ENCODE measurements around the gene GJB5. TPM values are rescaled to one million over a fixed set of nuclear protein-coding genes. Genes with fewer than 3 reads are reported as not detected.

Gene GJB5
- total and polyA plus RNA-seq, 10 of the 15 experiments (the other 5 are each of a cell fraction or from before 2014, with no cell fraction given) = not detected

DNA sequence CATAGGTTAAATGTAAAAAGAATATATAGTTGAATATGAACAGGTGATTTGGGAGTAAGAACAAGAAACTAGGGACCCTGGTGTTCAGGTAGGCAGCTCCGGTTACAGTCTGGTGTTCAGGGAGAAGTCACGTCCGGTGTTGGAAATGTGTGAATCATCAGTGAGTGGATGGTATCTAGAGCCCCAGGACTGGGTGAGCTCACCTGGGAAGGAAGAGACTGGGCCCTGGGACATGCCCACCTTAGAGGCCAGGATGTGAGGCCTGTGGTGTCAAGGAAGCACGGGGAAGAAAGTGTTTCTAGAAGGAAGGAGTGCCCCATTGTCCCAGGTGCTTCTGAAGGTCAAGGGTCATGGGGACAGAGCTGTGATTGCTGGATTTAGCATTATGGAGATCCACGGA, 24.7 kb downstream of the GJB5 start (continued):
- TF ChIP-seq, protein P1, sequence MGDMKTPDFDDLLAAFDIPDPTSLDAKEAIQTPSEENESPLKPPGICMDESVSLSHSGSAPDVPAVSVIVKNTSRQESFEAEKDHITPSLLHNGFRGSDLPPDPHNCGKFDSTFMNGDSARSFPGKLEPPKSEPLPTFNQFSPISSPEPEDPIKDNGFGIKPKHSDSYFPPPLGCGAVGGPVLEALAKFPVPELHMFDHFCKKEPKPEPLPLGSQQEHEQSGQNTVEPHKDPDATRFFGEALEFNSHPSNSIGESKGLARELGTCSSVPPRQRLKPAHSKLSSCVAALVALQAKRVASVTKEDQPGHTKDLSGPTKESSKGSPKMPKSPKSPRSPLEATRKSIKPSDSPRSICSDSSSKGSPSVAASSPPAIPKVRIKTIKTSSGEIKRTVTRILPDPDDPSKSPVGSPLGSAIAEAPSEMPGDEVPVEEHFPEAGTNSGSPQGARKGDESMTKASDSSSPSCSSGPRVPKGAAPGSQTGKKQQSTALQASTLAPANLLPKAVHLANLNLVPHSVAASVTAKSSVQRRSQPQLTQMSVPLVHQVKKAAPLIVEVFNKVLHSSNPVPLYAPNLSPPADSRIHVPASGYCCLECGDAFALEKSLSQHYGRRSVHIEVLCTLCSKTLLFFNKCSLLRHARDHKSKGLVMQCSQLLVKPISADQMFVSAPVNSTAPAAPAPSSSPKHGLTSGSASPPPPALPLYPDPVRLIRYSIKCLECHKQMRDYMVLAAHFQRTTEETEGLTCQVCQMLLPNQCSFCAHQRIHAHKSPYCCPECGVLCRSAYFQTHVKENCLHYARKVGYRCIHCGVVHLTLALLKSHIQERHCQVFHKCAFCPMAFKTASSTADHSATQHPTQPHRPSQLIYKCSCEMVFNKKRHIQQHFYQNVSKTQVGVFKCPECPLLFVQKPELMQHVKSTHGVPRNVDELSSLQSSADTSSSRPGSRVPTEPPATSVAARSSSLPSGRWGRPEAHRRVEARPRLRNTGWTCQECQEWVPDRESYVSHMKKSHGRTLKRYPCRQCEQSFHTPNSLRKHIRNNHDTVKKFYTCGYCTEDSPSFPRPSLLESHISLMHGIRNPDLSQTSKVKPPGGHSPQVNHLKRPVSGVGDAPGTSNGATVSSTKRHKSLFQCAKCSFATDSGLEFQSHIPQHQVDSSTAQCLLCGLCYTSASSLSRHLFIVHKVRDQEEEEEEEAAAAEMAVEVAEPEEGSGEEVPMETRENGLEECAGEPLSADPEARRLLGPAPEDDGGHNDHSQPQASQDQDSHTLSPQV (IDR thresholded peaks at IDR 0.05) = no peak
- TF ChIP-seq, protein P2, sequence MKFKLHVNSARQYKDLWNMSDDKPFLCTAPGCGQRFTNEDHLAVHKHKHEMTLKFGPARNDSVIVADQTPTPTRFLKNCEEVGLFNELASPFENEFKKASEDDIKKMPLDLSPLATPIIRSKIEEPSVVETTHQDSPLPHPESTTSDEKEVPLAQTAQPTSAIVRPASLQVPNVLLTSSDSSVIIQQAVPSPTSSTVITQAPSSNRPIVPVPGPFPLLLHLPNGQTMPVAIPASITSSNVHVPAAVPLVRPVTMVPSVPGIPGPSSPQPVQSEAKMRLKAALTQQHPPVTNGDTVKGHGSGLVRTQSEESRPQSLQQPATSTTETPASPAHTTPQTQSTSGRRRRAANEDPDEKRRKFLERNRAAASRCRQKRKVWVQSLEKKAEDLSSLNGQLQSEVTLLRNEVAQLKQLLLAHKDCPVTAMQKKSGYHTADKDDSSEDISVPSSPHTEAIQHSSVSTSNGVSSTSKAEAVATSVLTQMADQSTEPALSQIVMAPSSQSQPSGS (IDR thresholded peaks at IDR 0.05; ENCODE audit: low read length) = no peak
- TF ChIP-seq, protein P3, sequence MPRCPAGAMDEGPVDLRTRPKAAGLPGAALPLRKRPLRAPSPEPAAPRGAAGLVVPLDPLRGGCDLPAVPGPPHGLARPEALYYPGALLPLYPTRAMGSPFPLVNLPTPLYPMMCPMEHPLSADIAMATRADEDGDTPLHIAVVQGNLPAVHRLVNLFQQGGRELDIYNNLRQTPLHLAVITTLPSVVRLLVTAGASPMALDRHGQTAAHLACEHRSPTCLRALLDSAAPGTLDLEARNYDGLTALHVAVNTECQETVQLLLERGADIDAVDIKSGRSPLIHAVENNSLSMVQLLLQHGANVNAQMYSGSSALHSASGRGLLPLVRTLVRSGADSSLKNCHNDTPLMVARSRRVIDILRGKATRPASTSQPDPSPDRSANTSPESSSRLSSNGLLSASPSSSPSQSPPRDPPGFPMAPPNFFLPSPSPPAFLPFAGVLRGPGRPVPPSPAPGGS (IDR thresholded peaks at IDR 0.05; ENCODE audit: borderline replicate concordance, insufficient read depth, low read depth, low read length, poor library complexity, severe bottlenecking) = no peak
- TF ChIP-seq MTA2 (IDR thresholded peaks at IDR 0.05; ENCODE audit: low read depth) (no peak), TBL1XR1 (IDR thresholded peaks at IDR 0.05; ENCODE audit: low read depth, low read length) (no peak), TAF1 (IDR thresholded peaks at IDR 0.05; ENCODE audit: borderline replicate concordance, low read depth, low read length) (no peak), POLR2AphosphoS2 (IDR thresholded peaks at IDR 0.05; ENCODE audit: low read depth, low read length) (no peak)
- TF ChIP-seq, protein P4, sequence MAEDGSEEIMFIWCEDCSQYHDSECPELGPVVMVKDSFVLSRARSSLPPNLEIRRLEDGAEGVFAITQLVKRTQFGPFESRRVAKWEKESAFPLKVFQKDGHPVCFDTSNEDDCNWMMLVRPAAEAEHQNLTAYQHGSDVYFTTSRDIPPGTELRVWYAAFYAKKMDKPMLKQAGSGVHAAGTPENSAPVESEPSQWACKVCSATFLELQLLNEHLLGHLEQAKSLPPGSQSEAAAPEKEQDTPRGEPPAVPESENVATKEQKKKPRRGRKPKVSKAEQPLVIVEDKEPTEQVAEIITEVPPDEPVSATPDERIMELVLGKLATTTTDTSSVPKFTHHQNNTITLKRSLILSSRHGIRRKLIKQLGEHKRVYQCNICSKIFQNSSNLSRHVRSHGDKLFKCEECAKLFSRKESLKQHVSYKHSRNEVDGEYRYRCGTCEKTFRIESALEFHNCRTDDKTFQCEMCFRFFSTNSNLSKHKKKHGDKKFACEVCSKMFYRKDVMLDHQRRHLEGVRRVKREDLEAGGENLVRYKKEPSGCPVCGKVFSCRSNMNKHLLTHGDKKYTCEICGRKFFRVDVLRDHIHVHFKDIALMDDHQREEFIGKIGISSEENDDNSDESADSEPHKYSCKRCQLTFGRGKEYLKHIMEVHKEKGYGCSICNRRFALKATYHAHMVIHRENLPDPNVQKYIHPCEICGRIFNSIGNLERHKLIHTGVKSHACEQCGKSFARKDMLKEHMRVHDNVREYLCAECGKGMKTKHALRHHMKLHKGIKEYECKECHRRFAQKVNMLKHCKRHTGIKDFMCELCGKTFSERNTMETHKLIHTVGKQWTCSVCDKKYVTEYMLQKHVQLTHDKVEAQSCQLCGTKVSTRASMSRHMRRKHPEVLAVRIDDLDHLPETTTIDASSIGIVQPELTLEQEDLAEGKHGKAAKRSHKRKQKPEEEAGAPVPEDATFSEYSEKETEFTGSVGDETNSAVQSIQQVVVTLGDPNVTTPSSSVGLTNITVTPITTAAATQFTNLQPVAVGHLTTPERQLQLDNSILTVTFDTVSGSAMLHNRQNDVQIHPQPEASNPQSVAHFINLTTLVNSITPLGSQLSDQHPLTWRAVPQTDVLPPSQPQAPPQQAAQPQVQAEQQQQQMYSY (CRISPR knock-in tag; IDR thresholded peaks at IDR 0.05) = no peak

Data from GM12878 (cell line).